CD4-positive, alpha-beta T cell (primary cell): ENCODE data around the gene FAM53B. TPM values are rescaled to one million over a fixed set of nuclear protein-coding genes. Genes with fewer than 3 reads are reported as not detected.

Experiments
- ATAC-seq: fragments of 200-7000 bp; cut with Tn5 transposase; one replicate; pipeline ENCODE4 v1.10.0; 2022; ENCODE audit warnings: mild to moderate bottlenecking; ENCODE audit not compliant: poor library complexity
- CTCF ChIA-PET: fragments of 350-600 bp; sonication (Branson Sonifier 250); formaldehyde crosslinking; loops from one replicate; lab custom pipeline; 2021; ENCODE audit warnings: antibody characterized with exemption, inconsistent platforms; lab: Charles Lee
- POLR2A ChIA-PET: fragments of 350-600 bp; sonication (Branson Sonifier 250); formaldehyde crosslinking; loops from one replicate; lab custom pipeline; 2021; ENCODE audit warnings: antibody characterized with exemption, inconsistent platforms; lab: Charles Lee
- DNase-seq, 14 experiments: peaks; one replicate each; pipeline ENCODE4 v3.0.0-alpha.2; 2013 to 2020; ENCODE audit warnings: mixed read lengths in 2 of 14
- H3K27ac ChIP-seq, 2 donors: one replicate each; pipeline versions ENCODE4 v1.5.1 to v1.7.0; 2013; ENCODE audit warnings: low read length in 2 of 2, low read depth in 1 of 2, mild to moderate bottlenecking in 1 of 2
- H3K27me3 ChIP-seq, 2 experiments: 1 replicate in 1 of 2; 2 replicates in 1 of 2; pipeline versions ENCODE4 v1.6.1 to v1.7.0; 2013; ENCODE audit warnings: low read length in 2 of 2, control low read depth in 1 of 2, mild to moderate bottlenecking in 1 of 2, moderate library complexity in 1 of 2; ENCODE audit not compliant: insufficient read depth in 2 of 2, control insufficient read depth in 1 of 2
- H3K36me3 ChIP-seq: one replicate; pipeline ENCODE4 v1.6.1; 2013; ENCODE audit warnings: low read length, control low read depth; ENCODE audit not compliant: insufficient read depth
- H3K4me1 ChIP-seq: one replicate; pipeline ENCODE4 v1.6.1; 2013; ENCODE audit warnings: low read length, control low read depth; ENCODE audit not compliant: insufficient read depth
- H3K4me3 ChIP-seq: one replicate; pipeline ENCODE4 v1.5.1; 2013; ENCODE audit warnings: mild to moderate bottlenecking, low read length, moderate library complexity
- H3K9me3 ChIP-seq, 2 experiments: 1 replicate in 1 of 2; 2 replicates in 1 of 2; pipeline versions ENCODE4 v1.6.1 to v1.7.0; 2013; ENCODE audit warnings: low read length in 2 of 2, mild to moderate bottlenecking in 2 of 2, control low read depth in 1 of 2, moderate library complexity in 1 of 2; ENCODE audit not compliant: control insufficient read depth in 1 of 2, insufficient read depth in 1 of 2
- H3K27ac Mint-ChIP-seq: one replicate; pipeline ENCODE4 v1.8.0; 2020; ENCODE audit warnings: mixed read lengths
- H3K27me3 Mint-ChIP-seq: one replicate; pipeline ENCODE4 v1.8.0; 2021; ENCODE audit warnings: mixed read lengths
- H3K36me3 Mint-ChIP-seq: one replicate; pipeline ENCODE4 v1.8.0; 2021; ENCODE audit warnings: low read depth, mixed read lengths
- H3K4me1 Mint-ChIP-seq: one replicate; pipeline ENCODE4 v1.8.0; 2021; ENCODE audit warnings: low read depth, mixed read lengths
- H3K4me3 Mint-ChIP-seq: one replicate; pipeline ENCODE4 v1.8.0; 2020; ENCODE audit warnings: mild to moderate bottlenecking, mixed read lengths
- H3K9me3 Mint-ChIP-seq: one replicate; pipeline ENCODE4 v1.8.0; 2020; ENCODE audit warnings: mixed read lengths
- CTCF ChIP-seq: fragments of 200-600 bp; IDR thresholded peaks from one replicate; pipeline ENCODE4 v1.8.0; 2022; ENCODE audit warnings: antibody characterized with exemption, mild to moderate bottlenecking
- intact Hi-C, 2 experiments: fragments of 100-400 bp; cut with DNase I in 1 of 2; cut with micrococcal nuclease in 1 of 2; formaldehyde crosslinking; loops; one replicate each; pipeline versions ENCODE4 v1.15.1 to v1.9.0; 2023 to 2025; cut with DNase I, micrococcal nuclease
- total RNA-seq, 174 experiments: library from RNA in 2 of 174; stranded (reverse) in 2 of 174; gene quantifications; one replicate each; pipeline ENCODE4 v1.2.3 and lab custom pipeline; 2021 to 2026

FAM53B gene
- total RNA-seq, 2 experiments from 2014 or later = 32.9 to 33.6 TPM

- ATAC-seq = no peak
- H3K4me3 ChIP-seq = no peak overlapping the region
- H3K36me3 ChIP-seq = no peaks in the 10 kb centered on the region
- no peak for TF ChIP-seq CTCF
- no peaks in the 10 kb centered on the region for H3K27me3 ChIP-seq
- POLR2A ChIA-PET = no interaction called here
- no peak overlapping the region for H3K27ac ChIP-seq
- Mint-ChIP-seq H3K27ac (no peak overlapping the region), H3K9me3 (no peaks in the 10 kb centered on the region), H3K4me1 (no peaks in the 10 kb centered on the region), H3K4me3 (no peak overlapping the region), H3K27me3 (no peaks in the 10 kb centered on the region), H3K36me3 (no peaks in the 10 kb centered on the region)
- H3K9me3 ChIP-seq = no peaks in the 10 kb centered on the region
- intact Hi-C loops = no loop called here
- CTCF ChIA-PET = no interaction called here
- H3K4me1 ChIP-seq = no peaks in the 10 kb centered on the region
- DNase-seq = no peak
These were observed 173.5 kb downstream of the FAM53B start for GRCh38 chr10:124570646-124571045.

- Mint-ChIP-seq H3K27ac (no peak overlapping the region), H3K36me3 (no peaks in the 10 kb centered on the region), H3K27me3 (no peaks in the 10 kb centered on the region), H3K4me1 (no peaks in the 10 kb centered on the region), H3K4me3 (no peak overlapping the region), H3K9me3 (no peaks in the 10 kb centered on the region)
- no peaks in the 10 kb centered on the region for H3K9me3 ChIP-seq
- no peaks in the 10 kb centered on the region for H3K27me3 ChIP-seq
- ATAC-seq (no peak), DNase-seq (no peak)
- no peaks in the 10 kb centered on the region for H3K36me3 ChIP-seq
- no peaks in the 10 kb centered on the region for H3K4me1 ChIP-seq
- CTCF ChIA-PET = no interaction called here
- intact Hi-C loops = no loop called here
- no peak overlapping the region for H3K27ac ChIP-seq
- TF ChIP-seq CTCF = no peak
- H3K4me3 ChIP-seq = no peak overlapping the region
- POLR2A ChIA-PET = no interaction called here
These were observed 174.3 kb downstream of the FAM53B start for GRCh38 chr10:124569623-124570470.

Other genes starting within 250 kb of the FAM53B start
- gene EEF1AKMT2, start 47.5 kb upstream of the FAM53B start, total RNA-seq = 10 to 100 TPM; 14.4 to 16.7 TPM
- 1 to 10 TPM; 6.4 to 7.5 TPM for gene ABRAXAS2, start 57.4 kb upstream of the FAM53B start, total RNA-seq
- gene ZRANB1, start 197.7 kb upstream of the FAM53B start, total RNA-seq = 10 to 100 TPM; 21.2 to 22.2 TPM